Tibial nerve (tissue), 4 donors: ENCODE results near the gene CALM1.

ENCODE experiments used
- EP300 ChIP-seq, 2 donors: sonication (generic); formaldehyde crosslinking; IDR thresholded peaks; one replicate each; pipeline ENCODE4 v1.6.1; 2017; ENCODE audit warnings: antibody characterized with exemption in 2 of 2, mild to moderate bottlenecking in 1 of 2
- POLR2A ChIP-seq, 2 donors: fragments of 450-650 bp; IDR thresholded peaks; one replicate each; pipeline ENCODE4 v1.6.1; 2017; ENCODE audit warnings: antibody characterized with exemption in 2 of 2, mild to moderate bottlenecking in 2 of 2, moderate library complexity in 2 of 2
- TF ChIP-seq, protein P1 (sequence below), 5 experiments: fragments of 200-600 bp in 3 of 5; fragments of 450-650 bp in 2 of 5; sonication (generic) in 3 of 5; IDR thresholded peaks; one replicate each; pipeline ENCODE4 v1.5.1; 2016 to 2019; ENCODE audit warnings: antibody characterized with exemption in 5 of 5, mild to moderate bottlenecking in 3 of 5, moderate library complexity in 2 of 5

- TF ChIP-seq, protein P1, sequence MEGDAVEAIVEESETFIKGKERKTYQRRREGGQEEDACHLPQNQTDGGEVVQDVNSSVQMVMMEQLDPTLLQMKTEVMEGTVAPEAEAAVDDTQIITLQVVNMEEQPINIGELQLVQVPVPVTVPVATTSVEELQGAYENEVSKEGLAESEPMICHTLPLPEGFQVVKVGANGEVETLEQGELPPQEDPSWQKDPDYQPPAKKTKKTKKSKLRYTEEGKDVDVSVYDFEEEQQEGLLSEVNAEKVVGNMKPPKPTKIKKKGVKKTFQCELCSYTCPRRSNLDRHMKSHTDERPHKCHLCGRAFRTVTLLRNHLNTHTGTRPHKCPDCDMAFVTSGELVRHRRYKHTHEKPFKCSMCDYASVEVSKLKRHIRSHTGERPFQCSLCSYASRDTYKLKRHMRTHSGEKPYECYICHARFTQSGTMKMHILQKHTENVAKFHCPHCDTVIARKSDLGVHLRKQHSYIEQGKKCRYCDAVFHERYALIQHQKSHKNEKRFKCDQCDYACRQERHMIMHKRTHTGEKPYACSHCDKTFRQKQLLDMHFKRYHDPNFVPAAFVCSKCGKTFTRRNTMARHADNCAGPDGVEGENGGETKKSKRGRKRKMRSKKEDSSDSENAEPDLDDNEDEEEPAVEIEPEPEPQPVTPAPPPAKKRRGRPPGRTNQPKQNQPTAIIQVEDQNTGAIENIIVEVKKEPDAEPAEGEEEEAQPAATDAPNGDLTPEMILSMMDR (IDR thresholded peaks at IDR 0.05): no peak
- TF ChIP-seq POLR2A (IDR thresholded peaks at IDR 0.05) (no peak), EP300 (IDR thresholded peaks at IDR 0.05) (no peak)
Observed at GRCh38 chr14:90398315-90398839, 1.5 kb downstream of the CALM1 start.
